Measurements from ENCODE around the gene HDGF. TPM values are rescaled to one million over a fixed set of nuclear protein-coding genes. Genes with fewer than 3 reads are reported as not detected.

Gene HDGF
- total and polyA plus RNA-seq, 2 donors (not counting 3 experiments of a cell fraction or from before 2014, with no cell fraction given): 95.1 to 298 TPM

DNA sequence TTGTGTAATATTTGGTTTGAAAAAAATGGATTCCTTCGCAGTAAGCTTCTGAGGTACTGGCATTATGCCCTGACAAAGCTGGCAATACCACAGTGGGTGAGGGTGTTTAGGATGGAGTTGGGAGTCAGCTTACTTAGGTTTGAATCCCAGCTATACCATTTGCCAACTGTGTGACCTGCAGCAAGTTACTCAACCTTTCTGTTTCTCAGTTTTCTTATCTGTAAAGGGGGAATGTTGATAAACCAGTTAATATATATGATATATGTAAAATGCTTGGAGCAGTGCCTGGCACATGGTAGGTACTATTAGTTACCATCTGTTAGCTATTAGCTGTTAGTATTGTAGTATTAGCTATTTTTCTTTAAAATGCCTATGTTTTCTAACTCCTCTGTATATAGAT, 4.9 kb upstream of the HDGF start:
- peaks cover 8% of the 10 kb centered on the region for H3K79me2 ChIP-seq (ENCODE audit: control insufficient read depth, insufficient read depth, low read length)
- TF ChIP-seq MYC (IDR thresholded peaks at IDR 0.05; ENCODE audit: low read depth, low read length): no peak
- TF ChIP-seq, protein P1, sequence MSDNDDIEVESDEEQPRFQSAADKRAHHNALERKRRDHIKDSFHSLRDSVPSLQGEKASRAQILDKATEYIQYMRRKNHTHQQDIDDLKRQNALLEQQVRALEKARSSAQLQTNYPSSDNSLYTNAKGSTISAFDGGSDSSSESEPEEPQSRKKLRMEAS (IDR thresholded peaks at IDR 0.05; ENCODE audit: insufficient read depth, insufficient read length): no peak
- TF ChIP-seq FOS (IDR thresholded peaks at IDR 0.05; ENCODE audit: borderline replicate concordance, insufficient read depth, low read length): no peak
- no peak for TF ChIP-seq POLR2AphosphoS5 (IDR thresholded peaks at IDR 0.05; ENCODE audit: insufficient read depth, low read depth, low read length)
- TF ChIP-seq POLR2A (IDR thresholded peaks at IDR 0.05; ENCODE audit: low read depth, low read length): no peak
- TF ChIP-seq EZH2 (IDR thresholded peaks at IDR 0.05; ENCODE audit: borderline replicate concordance, low read depth, low read length, severe bottlenecking): no peak
- TF ChIP-seq, protein P2, sequence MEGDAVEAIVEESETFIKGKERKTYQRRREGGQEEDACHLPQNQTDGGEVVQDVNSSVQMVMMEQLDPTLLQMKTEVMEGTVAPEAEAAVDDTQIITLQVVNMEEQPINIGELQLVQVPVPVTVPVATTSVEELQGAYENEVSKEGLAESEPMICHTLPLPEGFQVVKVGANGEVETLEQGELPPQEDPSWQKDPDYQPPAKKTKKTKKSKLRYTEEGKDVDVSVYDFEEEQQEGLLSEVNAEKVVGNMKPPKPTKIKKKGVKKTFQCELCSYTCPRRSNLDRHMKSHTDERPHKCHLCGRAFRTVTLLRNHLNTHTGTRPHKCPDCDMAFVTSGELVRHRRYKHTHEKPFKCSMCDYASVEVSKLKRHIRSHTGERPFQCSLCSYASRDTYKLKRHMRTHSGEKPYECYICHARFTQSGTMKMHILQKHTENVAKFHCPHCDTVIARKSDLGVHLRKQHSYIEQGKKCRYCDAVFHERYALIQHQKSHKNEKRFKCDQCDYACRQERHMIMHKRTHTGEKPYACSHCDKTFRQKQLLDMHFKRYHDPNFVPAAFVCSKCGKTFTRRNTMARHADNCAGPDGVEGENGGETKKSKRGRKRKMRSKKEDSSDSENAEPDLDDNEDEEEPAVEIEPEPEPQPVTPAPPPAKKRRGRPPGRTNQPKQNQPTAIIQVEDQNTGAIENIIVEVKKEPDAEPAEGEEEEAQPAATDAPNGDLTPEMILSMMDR (IDR thresholded peaks at IDR 0.05; ENCODE audit: extremely low read depth in 1 of 2, insufficient read depth in 1 of 2, low read depth in 1 of 2, low read length in 2 of 2): no peak
- TF ChIP-seq GATA2 (IDR thresholded peaks at IDR 0.05; ENCODE audit: insufficient read depth, insufficient read length, low read depth, low read length): no peak
- TF ChIP-seq JUN (IDR thresholded peaks at IDR 0.05; ENCODE audit: borderline replicate concordance, insufficient read depth, insufficient read length, low read depth): no peak
- FAIRE-seq (no peak), DNase-seq (ENCODE audit: low read depth, low spot score) (no peak)
- no peaks in the 10 kb centered on the region for H4K20me1 ChIP-seq (replicated peaks; ENCODE audit: control insufficient read depth, extremely low read depth, insufficient read depth, low read length)
- H3K4me2 ChIP-seq (ENCODE audit: insufficient read depth, low read length): no peak overlapping the region
- no peaks in the 10 kb centered on the region for H3K36me3 ChIP-seq (ENCODE audit: control insufficient read depth in 2 of 2, extremely low read depth in 1 of 2, insufficient read depth in 2 of 2, low read length in 2 of 2)
- dilution Hi-C loops (cut with MboI; ENCODE audit: extremely low pct_ligation_motif_present, low sequenced_read_pairs) (no loop called here), intact Hi-C loops (cut with micrococcal nuclease) (no loop called here)
- ChIA-PET CTCF (interaction anchor here (1.0 to 1.7 kb wide), 5 partner anchors 10 to 30 kb away, joined by 3 to 6 read pairs (median 5); partner anchors contain the start of genes METTL25B, MRPL24 and PRCC), POLR2A (no interaction called here)
- H2AFZ ChIP-seq (ENCODE audit: low read depth, low read length): no peak overlapping the region
- no peak overlapping the region for H3K27ac ChIP-seq (ENCODE audit: insufficient read depth, low read depth, low read length)
- H3K9me3 ChIP-seq (replicated peaks; ENCODE audit: control insufficient read depth, insufficient read depth, low read length): no peaks in the 10 kb centered on the region
- H3K4me1 ChIP-seq (ENCODE audit: control insufficient read depth, extremely low read depth, insufficient read depth, low read length): peaks cover 10% of the 10 kb centered on the region
- H3K9me1 ChIP-seq (replicated peaks; ENCODE audit: control insufficient read depth, extremely low read depth, insufficient read depth, low read length): no peaks in the 10 kb centered on the region
- no TSS peak for BruUV-seq (replicated peaks)
- no peak overlapping the region for H3K9ac ChIP-seq (replicated peaks; ENCODE audit: extremely low read depth, insufficient read depth, low read length)
- no peaks in the 10 kb centered on the region for H3K27me3 ChIP-seq (ENCODE audit: control insufficient read depth in 2 of 2, insufficient read depth in 2 of 2, low read length in 2 of 2)
- H3K4me3 ChIP-seq (replicated peaks in 1 of 3; ENCODE audit: insufficient read depth in 1 of 3, low read depth in 1 of 3, low read length in 3 of 3): no peak overlapping the region

All from endothelial cell of umbilical vein (primary cell).